Esophagus muscularis mucosa (tissue), 4 donors: ENCODE data around the gene NLRC4.

Experiments
- CTCF ChIP-seq, 3 experiments: fragments of 200-600 bp in 2 of 3; fragments of 450-650 bp in 1 of 3; sonication (generic) in 2 of 3; IDR thresholded peaks; one replicate each; pipeline ENCODE4 v1.5.1; 2017 to 2019; ENCODE audit warnings: antibody characterized with exemption in 3 of 3, mild to moderate bottlenecking in 2 of 3, moderate library complexity in 1 of 3
- EP300 ChIP-seq: sonication (generic); formaldehyde crosslinking; IDR thresholded peaks from one replicate; pipeline ENCODE4 v1.6.1; 2017; ENCODE audit warnings: antibody characterized with exemption
- POLR2A ChIP-seq: fragments of 450-650 bp; IDR thresholded peaks from one replicate; pipeline ENCODE4 v1.6.1; 2017; ENCODE audit warnings: antibody characterized with exemption, moderate library complexity, mild to moderate bottlenecking, low read depth
- POLR2AphosphoS5 ChIP-seq, 2 donors: sonication (generic); formaldehyde crosslinking; IDR thresholded peaks; one replicate each; pipeline ENCODE4 v1.6.1; 2017; ENCODE audit warnings: antibody characterized with exemption in 2 of 2

DNA sequence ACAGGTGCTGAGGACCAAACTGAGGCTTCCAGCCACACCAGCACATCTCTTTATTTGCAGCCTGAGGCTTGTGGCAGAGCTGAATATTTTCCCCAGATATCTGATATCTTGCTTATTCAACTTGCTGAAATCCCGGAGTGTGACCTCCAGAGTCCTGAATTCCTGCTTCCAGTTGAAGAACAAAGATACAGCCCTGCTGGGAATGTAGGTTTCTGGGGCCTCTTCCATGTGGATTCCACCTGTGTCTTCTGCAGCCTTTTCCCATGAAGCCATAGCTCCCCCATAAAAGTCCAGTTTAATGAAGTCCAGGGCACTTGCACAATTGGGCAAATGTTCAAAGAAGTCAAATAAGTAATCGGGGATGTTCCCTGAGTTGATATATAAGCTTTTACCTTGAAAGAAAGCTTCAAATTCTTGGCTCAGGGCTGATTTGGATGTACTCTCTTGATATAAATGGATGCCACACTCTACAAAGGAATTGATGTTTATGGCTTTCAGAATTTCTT, 14.9 kb downstream of the NLRC4 start:
- TF ChIP-seq CTCF (IDR thresholded peaks at IDR 0.05), result no peak
- TF ChIP-seq POLR2A, result no peak
- TF ChIP-seq EP300, result no peak
- no peak for TF ChIP-seq POLR2AphosphoS5 (IDR thresholded peaks at IDR 0.05)
